Esophagus squamous epithelium (tissue), 4 donors: ENCODE data around the gene E4F1.

ENCODE experiments used
- CTCF ChIP-seq, 6 experiments: fragments of 450-650 bp in 4 of 6; fragments of 200-600 bp in 2 of 6; sonication (generic) in 2 of 6; IDR thresholded peaks; one replicate each; pipeline ENCODE4 v1.5.1; 2016 to 2019; ENCODE audit warnings: antibody characterized with exemption in 6 of 6, mild to moderate bottlenecking in 4 of 6, moderate library complexity in 4 of 6
- POLR2A ChIP-seq, 4 donors: fragments of 450-650 bp; IDR thresholded peaks; one replicate each; pipeline ENCODE4 v1.6.1; 2017; ENCODE audit warnings: antibody characterized with exemption in 4 of 4, mild to moderate bottlenecking in 4 of 4, moderate library complexity in 3 of 4

GRCh38 chr16:2183671-2184070 lies 39.7 kb upstream of the E4F1 start:
- TF ChIP-seq CTCF (IDR thresholded peaks at IDR 0.05): no peak
- no peak for TF ChIP-seq POLR2A (IDR thresholded peaks at IDR 0.05)
